Neural cell (in vitro differentiated cells): ENCODE data around the gene ZP4. TPM values are rescaled to one million over a fixed set of nuclear protein-coding genes. Genes with fewer than 3 reads are reported as not detected.

Experiments
- H2AFZ ChIP-seq: fragments of 200-600, 300-800 bp; sonication (generic), shearing (Covaris generic); 2 replicates; pipeline ENCODE4 v1.6.0; 2014; ENCODE audit warnings: low read depth, mild to moderate bottlenecking, antibody characterized with exemption, low read length, moderate library complexity
- H3F3A ChIP-seq: fragments of 200-600 bp; shearing (Covaris generic); 2 replicates; pipeline ENCODE4 v1.6.1; 2016; ENCODE audit warnings: mild to moderate bottlenecking, moderate library complexity, mixed read lengths, antibody characterized with exemption, low read length; ENCODE audit not compliant: insufficient read depth, poor library complexity, severe bottlenecking
- H3K27ac ChIP-seq: fragments of 200-600, 300-800 bp; sonication (generic), shearing (Covaris generic); 2 replicates; pipeline ENCODE4 v1.5.1; 2014; ENCODE audit warnings: mild to moderate bottlenecking, low read length, moderate library complexity
- H3K27me3 ChIP-seq: fragments of 300-800, 200-600 bp; sonication (generic), shearing (Covaris generic); 2 replicates; pipeline ENCODE4 v1.6.0; 2014; ENCODE audit warnings: mild to moderate bottlenecking, low read depth, low read length, moderate library complexity; ENCODE audit not compliant: insufficient read depth
- H3K36me3 ChIP-seq: fragments of 300-800, 200-600 bp; sonication (generic), shearing (Covaris generic); 2 replicates; pipeline ENCODE4 v1.5.1; 2014; ENCODE audit warnings: mild to moderate bottlenecking, antibody characterized with exemption, low read length, moderate library complexity; ENCODE audit not compliant: insufficient read depth
- H3K4me2 ChIP-seq: fragments of 300-800, 200-600 bp; sonication (generic), shearing (Covaris generic); 2 replicates; pipeline ENCODE4 v1.6.0; 2014; ENCODE audit warnings: mild to moderate bottlenecking, low read length
- H3K4me3 ChIP-seq: fragments of 300-800, 200-600 bp; sonication (generic), shearing (Covaris generic); 2 replicates; pipeline ENCODE4 v1.5.1; 2014; ENCODE audit warnings: mild to moderate bottlenecking, low read length, moderate library complexity
- H3K79me2 ChIP-seq: fragments of 200-600 bp; shearing (Covaris generic); replicated peaks from 2 replicates; pipeline ENCODE4 v1.6.0; 2014; ENCODE audit warnings: mild to moderate bottlenecking, low read length, moderate library complexity; ENCODE audit not compliant: insufficient read depth
- H3K9ac ChIP-seq: fragments of 300-800, 200-600 bp; sonication (generic), shearing (Covaris generic); 2 replicates; pipeline ENCODE4 v1.6.1; 2016; ENCODE audit warnings: mild to moderate bottlenecking, low read length, mixed read lengths
- H3K9me2 ChIP-seq: fragments of 200-600 bp; shearing (Covaris generic); 2 replicates; pipeline ENCODE4 v1.6.1; 2016; ENCODE audit warnings: mild to moderate bottlenecking, low read length, mixed read lengths; ENCODE audit not compliant: insufficient read depth
- H3K9me3 ChIP-seq: fragments of 200-600, 300-800 bp; sonication (generic), shearing (Covaris generic); 2 replicates; pipeline ENCODE4 v1.6.1; 2016; ENCODE audit warnings: mild to moderate bottlenecking, mixed run types, low read length, moderate library complexity, mixed read lengths
- H4K20me1 ChIP-seq: fragments of 200-600 bp; shearing (Covaris generic); 2 replicates; pipeline ENCODE4 v1.6.1; 2016; ENCODE audit warnings: mild to moderate bottlenecking, mixed run types; ENCODE audit not compliant: insufficient read depth
- CTCF ChIP-seq: fragments of 450-650 bp; IDR thresholded peaks from 2 replicates; pipeline ENCODE4 v1.5.1; 2014; ENCODE audit warnings: antibody characterized with exemption, mild to moderate bottlenecking, moderate library complexity; ENCODE audit not compliant: poor library complexity, severe bottlenecking
- EP300 ChIP-seq: fragments of 450-650 bp; conservative IDR thresholded peaks from 2 replicates; pipeline ENCODE4 v1.6.1; 2014; ENCODE audit warnings: antibody characterized with exemption, mild to moderate bottlenecking, moderate library complexity; ENCODE audit not compliant: poor library complexity, severe bottlenecking
- EZH2 ChIP-seq: fragments of 200-600, 300-800 bp; shearing (Covaris generic), sonication (generic); IDR thresholded peaks from 2 replicates; pipeline ENCODE4 v1.6.1; 2014; ENCODE audit warnings: antibody characterized with exemption, low read length, borderline replicate concordance, mild to moderate bottlenecking; ENCODE audit not compliant: insufficient read depth, poor library complexity, severe bottlenecking
- MXI1 ChIP-seq: fragments of 450-650 bp; conservative IDR thresholded peaks from 2 replicates; pipeline ENCODE4 v1.6.1; 2014; ENCODE audit warnings: antibody characterized with exemption, mild to moderate bottlenecking; ENCODE audit not compliant: poor library complexity, severe bottlenecking
- POLR2AphosphoS5 ChIP-seq: IDR thresholded peaks from 2 replicates; pipeline ENCODE4 v1.6.1; 2012
- RAD21 ChIP-seq: fragments of 450-650 bp; conservative IDR thresholded peaks from 2 replicates; pipeline ENCODE4 v1.6.1; 2014; ENCODE audit warnings: antibody characterized with exemption, mild to moderate bottlenecking, moderate library complexity
- REST ChIP-seq: IDR thresholded peaks from 2 replicates; pipeline ENCODE4 v1.6.1; 2012; ENCODE audit warnings: borderline replicate concordance
- SMC3 ChIP-seq: fragments of 450-650 bp; conservative IDR thresholded peaks from 2 replicates; pipeline ENCODE4 v1.6.1; 2014; ENCODE audit warnings: antibody characterized with exemption, mild to moderate bottlenecking, moderate library complexity; ENCODE audit not compliant: poor library complexity
- TAF1 ChIP-seq: IDR thresholded peaks from 2 replicates; pipeline ENCODE4 v1.6.1; 2012; ENCODE audit warnings: low read depth
- polyA plus RNA-seq: library from polyadenylated mRNA; depleted of rRNA; stranded (reverse); fragments of >200 nt; gene quantifications from 2 replicates; pipeline ENCODE4 v1.2.3, GENCODE V29; 2014

The ZP4 gene
- polyA plus RNA-seq, 1 donor from 2014 or later = not detected

- no peak overlapping the region for H3K4me3 ChIP-seq
- no peak overlapping the region for H3K4me2 ChIP-seq
- H3K9me3 ChIP-seq = no peaks in the 10 kb centered on the region
- H3K36me3 ChIP-seq = no peaks in the 10 kb centered on the region
- H3K27me3 ChIP-seq = no peaks in the 10 kb centered on the region
- H3K27ac ChIP-seq = no peak overlapping the region
- no peaks in the 10 kb centered on the region for H3K79me2 ChIP-seq
- no peaks in the 10 kb centered on the region for H3K9me2 ChIP-seq
- no peaks in the 10 kb centered on the region for H4K20me1 ChIP-seq
- H3F3A ChIP-seq = no peaks in the 10 kb centered on the region
- no peak for TF ChIP-seq SMC3
- no peak for TF ChIP-seq EP300
- no peak for TF ChIP-seq MXI1
- TF ChIP-seq CTCF = no peak
- TF ChIP-seq POLR2AphosphoS5 = no peak
- TF ChIP-seq TAF1 = no peak
- no peak overlapping the region for H3K9ac ChIP-seq
- H2AFZ ChIP-seq = no peak overlapping the region
Measured at GRCh38 chr1:237927198-237927597, 36.5 kb upstream of the ZP4 start.

GRCh38 chr1:237921306-237921705, 30.6 kb upstream of the ZP4 start:
- Histone ChIP-seq H2AFZ (no peak overlapping the region), H3K79me2 (no peaks in the 10 kb centered on the region), H3K9me2 (no peaks in the 10 kb centered on the region), H3F3A (no peaks in the 10 kb centered on the region), H3K9me3 (no peaks in the 10 kb centered on the region), H3K4me3 (no peak overlapping the region), H3K9ac (no peak overlapping the region), H3K27me3 (no peaks in the 10 kb centered on the region), H3K4me2 (no peak overlapping the region), H3K36me3 (no peaks in the 10 kb centered on the region), H3K27ac (no peak overlapping the region), H4K20me1 (no peaks in the 10 kb centered on the region)
- TF ChIP-seq MXI1 (no peak), EP300 (no peak), SMC3 (no peak), RAD21 (no peak), TAF1 (no peak), REST (no peak), EZH2 (no peak), CTCF (no peak), POLR2AphosphoS5 (no peak)
